HepG2 (cell line): ENCODE results near the gene SMAD3. TPM values are rescaled to one million over a fixed set of nuclear protein-coding genes. Genes with fewer than 3 reads are reported as not detected.

Experiments
- ADNP ChIP-seq: sonication (generic); formaldehyde crosslinking; IDR thresholded peaks from 2 replicates; pipeline ENCODE4 v1.4.0; 2020; ENCODE audit warnings: missing genetic modification reagents
- CCDC6 ChIP-seq: sonication (generic); formaldehyde crosslinking; IDR thresholded peaks from 2 replicates; pipeline ENCODE4 v1.8.1; 2022; ENCODE audit warnings: mild to moderate bottlenecking, missing genetic modification reagents, moderate library complexity
- DBP ChIP-seq: sonication (generic); formaldehyde crosslinking; IDR thresholded peaks from 2 replicates; pipeline ENCODE4 v1.4.0; 2020; ENCODE audit warnings: missing genetic modification reagents; ENCODE audit errors: not compliant biosample characterization
- E2F2 ChIP-seq: sonication (generic); formaldehyde crosslinking; IDR thresholded peaks from 2 replicates; pipeline ENCODE4 v1.4.0; 2020; ENCODE audit warnings: missing genetic modification reagents, borderline replicate concordance
- EED ChIP-seq: sonication (generic); formaldehyde crosslinking; IDR thresholded peaks from 2 replicates; pipeline ENCODE4 v1.5.0; 2020; ENCODE audit warnings: mild to moderate bottlenecking, missing genetic modification reagents
- ETV6 ChIP-seq: sonication (generic); formaldehyde crosslinking; conservative IDR thresholded peaks from 2 replicates; pipeline ENCODE4 v1.4.0; 2020; ENCODE audit warnings: missing genetic modification reagents
- GFI1 ChIP-seq: sonication (generic); formaldehyde crosslinking; IDR thresholded peaks from 2 replicates; pipeline ENCODE4 v1.5.0; 2020; ENCODE audit warnings: missing genetic modification reagents, mild to moderate bottlenecking, borderline replicate concordance
- KAT2B ChIP-seq: fragments of 150-350 bp; IDR thresholded peaks from 2 replicates; pipeline ENCODE4 v1.6.1; 2014; ENCODE audit warnings: low read depth, low read length, borderline replicate concordance
- KLF13 ChIP-seq: sonication (generic); formaldehyde crosslinking; IDR thresholded peaks from 2 replicates; pipeline ENCODE4 v1.4.0; 2020; ENCODE audit warnings: mild to moderate bottlenecking, missing genetic modification reagents
- LCORL ChIP-seq, 2 experiments: fragments of 450-650 bp in 1 of 2; sonication (generic) in 1 of 2; formaldehyde crosslinking in 1 of 2; IDR thresholded peaks; 2 replicates each; pipeline versions ENCODE4 v1.5.0 to v1.6.1; 2017 to 2020; ENCODE audit warnings: antibody characterized with exemption in 1 of 2, missing genetic modification reagents in 1 of 2
- MTF2 ChIP-seq: sonication (generic); formaldehyde crosslinking; IDR thresholded peaks from 2 replicates; pipeline ENCODE4 v1.5.0; 2020; ENCODE audit warnings: missing genetic modification reagents, borderline replicate concordance
- SATB2 ChIP-seq: sonication (generic); formaldehyde crosslinking; IDR thresholded peaks from 2 replicates; pipeline ENCODE4 v1.5.0; 2020; ENCODE audit warnings: missing genetic modification reagents
- SMAD9 ChIP-seq: sonication (generic); formaldehyde crosslinking; IDR thresholded peaks from 2 replicates; pipeline ENCODE4 v1.5.1; 2020; ENCODE audit warnings: mild to moderate bottlenecking, missing genetic modification reagents
- SMC3 ChIP-seq: IDR thresholded peaks from 2 replicates; pipeline ENCODE4 v1.6.1; 2011; ENCODE audit warnings: low read length, improper control_type of control experiment
- TAF15 ChIP-seq: fragments of 200-400 bp; formaldehyde crosslinking; IDR thresholded peaks from one replicate; pipeline ENCODE4 v1.6.1; 2018; ENCODE audit warnings: mild to moderate bottlenecking, low read depth, low read length; ENCODE audit not compliant: poor library complexity, severe bottlenecking
- TGIF2 ChIP-seq: IDR thresholded peaks from 2 replicates; pipeline ENCODE4 v1.6.1; 2016; ENCODE audit warnings: control low read depth, missing compliant biosample characterization
- TMF1 ChIP-seq: sonication (generic); formaldehyde crosslinking; IDR thresholded peaks from 2 replicates; pipeline ENCODE4 v1.8.1; 2022; ENCODE audit warnings: low read depth, missing genetic modification reagents
- ZBTB34 ChIP-seq: sonication (generic); formaldehyde crosslinking; IDR thresholded peaks from 2 replicates; pipeline ENCODE4 v1.8.0; 2022; ENCODE audit warnings: mild to moderate bottlenecking, missing genetic modification reagents
- ZFP41 ChIP-seq: sonication (generic); formaldehyde crosslinking; IDR thresholded peaks from 2 replicates; pipeline ENCODE4 v1.4.0; 2020; ENCODE audit warnings: mild to moderate bottlenecking, missing genetic modification reagents, borderline replicate concordance
- ZNF30 ChIP-seq: sonication (generic); formaldehyde crosslinking; IDR thresholded peaks from 2 replicates; pipeline ENCODE4 v1.5.0; 2020; ENCODE audit warnings: mild to moderate bottlenecking, missing genetic modification reagents
- ZNF777 ChIP-seq: sonication (generic); formaldehyde crosslinking; IDR thresholded peaks from 2 replicates; pipeline ENCODE4 v1.4.0; 2020; ENCODE audit warnings: missing genetic modification reagents
- polyA plus RNA-seq, 8 experiments: library from polyadenylated mRNA; depleted of rRNA in 3 of 8; stranded (reverse) in 7 of 8; unstranded in 1 of 8; fragments of >200 nt; fragmentation: Illumina TruSeq in 4 of 8; extraction: Trizol in 4 of 8; gene quantifications; 2 replicates each; pipeline versions ENCODE4 v1.2.1 to v1.2.3, GENCODE V29; 2011 to 2016; ENCODE audit warnings: low read depth in 4 of 8, missing spikeins in 1 of 8, mixed read lengths in 1 of 8; ENCODE audit not compliant: insufficient read depth in 1 of 8
- total RNA-seq, 5 experiments: library from RNA; depleted of rRNA; stranded (reverse); fragments of >200 nt; fragmentation: Illumina TruSeq; extraction: Trizol; gene quantifications; 2 replicates each; pipeline ENCODE4 v1.2.3, GENCODE V29; 2016; ENCODE audit warnings: low read depth in 1 of 5
- TF ChIP-seq, protein P1 (sequence below): sonication (generic); formaldehyde crosslinking; IDR thresholded peaks from 2 replicates; pipeline ENCODE4 v1.4.0; 2020; ENCODE audit warnings: missing genetic modification reagents
- TF ChIP-seq, protein P2 (sequence below): sonication (generic); formaldehyde crosslinking; IDR thresholded peaks from 2 replicates; pipeline ENCODE4 v1.4.0; 2020; ENCODE audit warnings: mild to moderate bottlenecking, low read depth, missing genetic modification reagents
- TF ChIP-seq, protein P3 (sequence below): IDR thresholded peaks from 2 replicates; pipeline ENCODE4 v1.6.1; 2016; ENCODE audit warnings: mild to moderate bottlenecking, missing biosample characterization, missing genetic modification reagents

Gene SMAD3
- total and polyA plus RNA-seq, 2 of the 13 experiments (the other 11 are each of a cell fraction or from before 2014, with no cell fraction given) = 8.6 to 56.3 TPM

GRCh38 chr15:67146875-67147381 is 81.5 kb downstream of the SMAD3 start (continued):
- no peak for TF ChIP-seq LCORL (IDR thresholded peaks at IDR 0.05)
- TF ChIP-seq LCORL (CRISPR knock-in tag; IDR thresholded peaks at IDR 0.05) = peak; percentile 93; the same call in 1 of the 2 replicates
- peak; percentile 99 for TF ChIP-seq GFI1 (CRISPR knock-in tag)
- TF ChIP-seq, protein P1, sequence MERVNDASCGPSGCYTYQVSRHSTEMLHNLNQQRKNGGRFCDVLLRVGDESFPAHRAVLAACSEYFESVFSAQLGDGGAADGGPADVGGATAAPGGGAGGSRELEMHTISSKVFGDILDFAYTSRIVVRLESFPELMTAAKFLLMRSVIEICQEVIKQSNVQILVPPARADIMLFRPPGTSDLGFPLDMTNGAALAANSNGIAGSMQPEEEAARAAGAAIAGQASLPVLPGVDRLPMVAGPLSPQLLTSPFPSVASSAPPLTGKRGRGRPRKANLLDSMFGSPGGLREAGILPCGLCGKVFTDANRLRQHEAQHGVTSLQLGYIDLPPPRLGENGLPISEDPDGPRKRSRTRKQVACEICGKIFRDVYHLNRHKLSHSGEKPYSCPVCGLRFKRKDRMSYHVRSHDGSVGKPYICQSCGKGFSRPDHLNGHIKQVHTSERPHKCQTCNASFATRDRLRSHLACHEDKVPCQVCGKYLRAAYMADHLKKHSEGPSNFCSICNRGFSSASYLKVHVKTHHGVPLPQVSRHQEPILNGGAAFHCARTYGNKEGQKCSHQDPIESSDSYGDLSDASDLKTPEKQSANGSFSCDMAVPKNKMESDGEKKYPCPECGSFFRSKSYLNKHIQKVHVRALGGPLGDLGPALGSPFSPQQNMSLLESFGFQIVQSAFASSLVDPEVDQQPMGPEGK = peak; percentile 91
- TF ChIP-seq, protein P2, sequence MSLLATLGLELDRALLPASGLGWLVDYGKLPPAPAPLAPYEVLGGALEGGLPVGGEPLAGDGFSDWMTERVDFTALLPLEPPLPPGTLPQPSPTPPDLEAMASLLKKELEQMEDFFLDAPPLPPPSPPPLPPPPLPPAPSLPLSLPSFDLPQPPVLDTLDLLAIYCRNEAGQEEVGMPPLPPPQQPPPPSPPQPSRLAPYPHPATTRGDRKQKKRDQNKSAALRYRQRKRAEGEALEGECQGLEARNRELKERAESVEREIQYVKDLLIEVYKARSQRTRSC (CRISPR knock-in tag) = no peak
- TF ChIP-seq SMC3 = no peak
- TF ChIP-seq, protein P3, sequence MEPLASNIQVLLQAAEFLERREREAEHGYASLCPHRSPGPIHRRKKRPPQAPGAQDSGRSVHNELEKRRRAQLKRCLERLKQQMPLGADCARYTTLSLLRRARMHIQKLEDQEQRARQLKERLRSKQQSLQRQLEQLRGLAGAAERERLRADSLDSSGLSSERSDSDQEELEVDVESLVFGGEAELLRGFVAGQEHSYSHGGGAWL (CRISPR knock-in tag) = 0 out of 2 replicates have a peak, but pooled peaks have one; percentile 41
- no peak for TF ChIP-seq KLF13 (CRISPR knock-in tag)
- no peak for TF ChIP-seq ZNF30 (CRISPR knock-in tag)
- TF ChIP-seq TGIF2 (CRISPR knock-in tag) = peak; percentile 98
- TF ChIP-seq ETV6 (CRISPR knock-in tag) = no peak
- 0 out of 2 replicates have a peak, but pooled peaks have one; percentile 50 for TF ChIP-seq ADNP (CRISPR knock-in tag)
- peak; percentile 57; the same call in 1 of the 2 replicates for TF ChIP-seq CCDC6 (CRISPR knock-in tag)
- TF ChIP-seq EED (CRISPR knock-in tag) = no peak
- TF ChIP-seq DBP (CRISPR knock-in tag) = no peak
- no peak for TF ChIP-seq MTF2 (CRISPR knock-in tag)
- TF ChIP-seq KAT2B = no peak
- no peak for TF ChIP-seq TMF1
- no peak for TF ChIP-seq SATB2 (CRISPR knock-in tag)
- no peak for TF ChIP-seq ZNF777 (CRISPR knock-in tag)
- TF ChIP-seq ZFP41 = no peak
- TF ChIP-seq E2F2 (CRISPR knock-in tag) = 0 out of 2 replicates have a peak, but pooled peaks have one; percentile 51
- no peak for TF ChIP-seq SMAD9 (CRISPR knock-in tag)
- peak; percentile 82 for TF ChIP-seq ZBTB34 (CRISPR knock-in tag)
- no peak for TF ChIP-seq TAF15
